Kidney (tissue), 14 donors: Measurements from ENCODE around the gene MRPS2. TPM values are rescaled to one million over a fixed set of nuclear protein-coding genes. Genes with fewer than 3 reads are reported as not detected.

Experiments
- DNase-seq, 5 donors: peaks; one replicate each; pipeline ENCODE4 v3.0.0-alpha.2; 2013 to 2020
- FAIRE-seq: peaks from 2 replicates; lab custom pipeline; 2012; peaks lifted over from hg19 to GRCh38; lab: Jason Lieb, UNC
- H3K27ac ChIP-seq, 2 donors: one replicate each; pipeline ENCODE4 v1.7.0; 2013; ENCODE audit warnings: low read depth in 2 of 2, low read length in 2 of 2, inconsistent platforms in 1 of 2
- H3K27me3 ChIP-seq: one replicate; pipeline ENCODE4 v1.7.1; 2013; ENCODE audit warnings: low read length, inconsistent platforms; ENCODE audit not compliant: control insufficient read depth, insufficient read depth
- H3K36me3 ChIP-seq, 3 donors: one replicate each; pipeline versions ENCODE4 v1.7.0 to v1.7.1; 2013; ENCODE audit warnings: low read length in 3 of 3, control low read depth in 1 of 3, inconsistent platforms in 1 of 3; ENCODE audit not compliant: insufficient read depth in 3 of 3, control insufficient read depth in 2 of 3
- H3K4me1 ChIP-seq, 3 donors: one replicate each; pipeline versions ENCODE4 v1.7.0 to v1.7.1; 2013; ENCODE audit warnings: low read length in 3 of 3, inconsistent platforms in 1 of 3, low read depth in 1 of 3; ENCODE audit not compliant: control insufficient read depth in 2 of 3, insufficient read depth in 2 of 3
- H3K4me3 ChIP-seq, 3 donors: one replicate each; pipeline versions ENCODE4 v1.7.0 to v1.8.1; 2013; ENCODE audit warnings: low read length in 3 of 3, control low read depth in 1 of 3, inconsistent platforms in 1 of 3
- H3K9ac ChIP-seq, 3 donors: one replicate each; pipeline versions ENCODE4 v1.7.0 to v1.7.1; 2013; ENCODE audit warnings: low read length in 3 of 3, control low read depth in 1 of 3, inconsistent platforms in 1 of 3
- H3K9me3 ChIP-seq, 3 donors: one replicate each; pipeline versions ENCODE4 v1.7.0 to v1.7.1; 2013; ENCODE audit warnings: low read length in 3 of 3, control low read depth in 1 of 3, inconsistent platforms in 1 of 3; ENCODE audit not compliant: control insufficient read depth in 2 of 3, insufficient read depth in 1 of 3
- CTCF ChIP-seq: IDR thresholded peaks from 3 replicates; pipeline ENCODE4 v1.5.1; 2012; ENCODE audit warnings: mild to moderate bottlenecking, moderate library complexity, borderline replicate concordance; ENCODE audit not compliant: insufficient read depth; ENCODE audit errors: extremely low read depth
- intact Hi-C: fragments of 100-400 bp; cut with DNase I; formaldehyde crosslinking; loops from one replicate; pipeline ENCODE4 v1.11.1; 2022
- polyA plus RNA-seq: library from polyadenylated mRNA; stranded (reverse); fragments of 350-450 nt; fragmentation: Illumina TruSeq; extraction: RNeasy Lipid Tissue Mini Kit (QIAGEN cat#74804); gene quantifications from one replicate; pipeline ENCODE4 v1.2.3, GENCODE V29; 2014; ENCODE audit warnings: low read depth, low replicate concordance; ENCODE audit not compliant: insufficient read depth
- total RNA-seq: library from RNA; stranded (reverse); fragmentation: NEBNext Ultra II Directional; extraction: Animal tissue kit (Norgen Biotek cat#: 25700); gene quantifications from one replicate; pipeline ENCODE4 v1.2.1, GENCODE V29; 2021
- donor health status: control.
- donor health status: control.
- donor health status: control.
- donor health status: control.
- donor health status: control.
- donor health status: DM: yes; HTN: yes; CAD: no.
- donor health status: Normal renal cell carcinoma (clear cell type).

MRPS2 gene
- total and polyA plus RNA-seq, 2 donors from 2014 or later: 29.1 to 92.7 TPM

GRCh38 chr9:135485832-135486231, 14.7 kb upstream of the MRPS2 start:
- no peak overlapping the region for H3K27ac ChIP-seq
- H3K4me1 ChIP-seq: peaks cover 0 to 14% (median 0%) of the 10 kb centered on the region in 3 donors
- no peak overlapping the region for H3K4me3 ChIP-seq
- DNase-seq (no peak), FAIRE-seq (no peak)
- no peaks in the 10 kb centered on the region for H3K27me3 ChIP-seq
- H3K9ac ChIP-seq: no peak overlapping the region
- no peak for TF ChIP-seq CTCF
- peaks cover 0 to 16% (median 6%) of the 10 kb centered on the region in 3 donors for H3K36me3 ChIP-seq
- intact Hi-C loops: no loop called here
- H3K9me3 ChIP-seq: no peaks in the 10 kb centered on the region

DNA sequence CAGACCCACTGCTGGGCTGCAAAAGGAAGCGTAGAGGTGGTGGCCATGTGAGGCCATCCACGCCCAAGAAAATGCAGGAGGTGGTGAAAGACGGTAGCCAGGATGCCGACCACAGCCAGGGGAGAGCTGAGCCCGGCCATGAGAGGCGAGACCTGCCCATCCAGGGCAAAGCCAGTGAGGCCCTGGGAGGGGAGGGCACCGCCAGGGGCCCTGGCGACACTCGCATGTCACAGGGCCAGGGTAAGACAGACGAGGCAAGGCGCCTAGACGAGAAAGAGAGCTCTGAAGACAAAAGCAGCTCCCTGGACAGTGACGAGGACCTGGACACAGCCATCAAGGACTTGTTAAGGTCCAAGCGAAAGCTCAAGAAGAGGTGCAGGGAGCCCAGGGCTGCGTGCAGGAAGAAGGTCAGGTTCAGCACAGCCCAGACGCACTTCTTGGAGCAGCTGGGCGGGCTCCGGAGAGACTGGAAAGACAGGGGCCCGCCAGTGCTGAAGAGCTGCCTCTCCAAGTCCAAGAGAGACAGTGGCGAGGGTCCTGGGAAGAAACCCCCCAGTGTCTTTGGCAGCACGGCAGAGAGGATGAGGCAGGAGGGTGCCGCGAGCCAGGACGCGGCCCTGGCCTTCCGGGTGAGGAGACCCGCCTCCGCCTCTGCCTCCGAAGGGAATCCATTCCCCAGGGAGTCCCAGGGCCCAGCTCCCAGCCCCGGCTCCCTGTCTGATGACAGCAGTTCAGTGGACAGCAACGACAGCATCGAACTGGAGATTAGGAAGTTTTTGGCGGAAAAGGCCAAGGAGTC, 14.0 kb upstream of the MRPS2 start:
- DNase-seq (peak in 1 of 5 donors; percentile 65), FAIRE-seq (no peak)
- Histone ChIP-seq H3K36me3 (peaks cover 0 to 16% (median 6%) of the 10 kb centered on the region in 3 donors), H3K4me1 (peaks cover 0 to 12% (median 0%) of the 10 kb centered on the region in 3 donors), H3K27ac (no peak overlapping the region), H3K4me3 (no peak overlapping the region), H3K27me3 (no peaks in the 10 kb centered on the region), H3K9ac (no peak overlapping the region), H3K9me3 (no peaks in the 10 kb centered on the region)
- intact Hi-C loops: no loop called here
- no peak for TF ChIP-seq CTCF

GRCh38 chr9:135487281-135488012, 13.0 kb upstream of the MRPS2 start:
- peaks cover 0 to 16% (median 6%) of the 10 kb centered on the region in 3 donors for H3K36me3 ChIP-seq
- no peak for TF ChIP-seq CTCF
- H3K27ac ChIP-seq: no peak overlapping the region
- peaks cover 0 to 8% (median 0%) of the 10 kb centered on the region in 3 donors for H3K4me1 ChIP-seq
- no peak overlapping the region for H3K9ac ChIP-seq
- peak in 1 of 5 donors; percentile 75 for DNase-seq
- H3K9me3 ChIP-seq: no peaks in the 10 kb centered on the region
- no peak overlapping the region for H3K4me3 ChIP-seq
- intact Hi-C loops: no loop called here
- no peak for FAIRE-seq
- no peaks in the 10 kb centered on the region for H3K27me3 ChIP-seq
